ES-I3 (cell line): Measurements from ENCODE around the gene CD300LB.

Experiments used
- H3K36me3 ChIP-seq: 2 replicates; pipeline ENCODE4 v1.6.1; 2013; ENCODE audit warnings: mild to moderate bottlenecking, low read length, control low read depth, moderate library complexity; ENCODE audit not compliant: insufficient read depth
- H3K4me1 ChIP-seq: 2 replicates; pipeline ENCODE4 v1.6.1; 2013; ENCODE audit warnings: mild to moderate bottlenecking, control low read depth, low read length; ENCODE audit not compliant: insufficient read depth
- H3K9ac ChIP-seq: 2 replicates; pipeline ENCODE4 v1.6.1; 2013; ENCODE audit warnings: low read depth, mild to moderate bottlenecking, low read length, moderate library complexity
- H3K9me3 ChIP-seq: 2 replicates; pipeline ENCODE4 v1.6.1; 2013; ENCODE audit warnings: mild to moderate bottlenecking, low read length, moderate library complexity; ENCODE audit not compliant: control insufficient read depth, insufficient read depth

The CD300LB gene

DNA sequence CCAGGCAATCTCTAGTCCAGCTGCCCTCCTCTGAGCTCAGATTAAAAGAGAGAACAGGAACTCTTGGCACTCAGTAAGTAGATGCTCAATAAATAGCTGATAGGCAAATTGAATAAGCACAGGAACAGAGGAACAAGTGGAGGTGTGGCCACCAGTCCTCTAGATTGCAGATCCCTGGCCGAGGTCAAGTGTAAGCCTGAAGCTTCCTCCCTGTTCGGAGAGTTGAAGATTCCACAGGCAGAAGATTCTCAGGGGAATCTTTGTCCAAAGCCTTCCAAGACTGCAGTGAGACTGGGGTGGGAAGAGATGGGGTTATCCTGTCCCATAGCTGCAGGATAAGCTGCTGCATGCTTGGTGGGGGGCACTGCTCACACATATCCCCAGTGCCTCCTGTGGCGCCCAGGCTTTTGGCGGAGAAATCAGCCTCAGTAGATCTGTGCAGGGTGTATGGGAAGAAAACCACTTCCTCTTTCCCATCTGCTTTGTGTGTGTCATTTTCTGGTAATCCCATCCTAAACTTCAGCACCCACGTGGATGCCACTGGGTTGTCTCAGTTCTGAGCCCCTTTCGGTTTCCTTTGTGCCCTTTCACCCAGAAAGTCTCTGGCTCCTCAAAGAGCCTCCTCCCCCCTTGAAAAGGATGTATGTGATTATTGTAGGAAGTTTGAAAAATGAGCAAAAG is 52.7 kb downstream of the CD300LB start:
- Histone ChIP-seq H3K36me3 (no peaks in the 10 kb centered on the region), H3K9ac (no peak overlapping the region), H3K4me1 (no peaks in the 10 kb centered on the region), H3K9me3 (peaks cover 10% of the 10 kb centered on the region)

DNA sequence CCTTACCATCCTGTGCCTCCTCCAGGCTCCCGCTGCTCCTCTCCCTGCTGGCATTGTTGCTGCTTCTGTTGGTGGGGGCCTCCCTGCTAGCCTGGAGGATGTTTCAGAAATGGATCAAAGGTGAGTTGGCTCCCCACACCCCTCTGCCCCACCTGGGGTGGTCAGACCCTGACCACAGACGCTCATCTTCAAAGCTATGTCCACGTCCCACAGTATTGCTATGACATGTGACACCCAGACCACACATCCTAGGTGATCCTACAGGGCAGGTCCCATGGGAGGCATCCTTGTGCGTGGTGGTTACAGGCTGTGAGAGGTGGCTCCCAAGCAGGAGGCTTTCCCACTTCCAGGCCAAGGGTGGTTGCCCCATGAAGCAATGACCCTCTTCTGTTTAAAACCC is 53.9 kb downstream of the CD300LB start:
- H3K9me3 ChIP-seq = peaks cover 10% of the 10 kb centered on the region
- no peaks in the 10 kb centered on the region for H3K4me1 ChIP-seq
- no peaks in the 10 kb centered on the region for H3K36me3 ChIP-seq
- no peak overlapping the region for H3K9ac ChIP-seq

DNA sequence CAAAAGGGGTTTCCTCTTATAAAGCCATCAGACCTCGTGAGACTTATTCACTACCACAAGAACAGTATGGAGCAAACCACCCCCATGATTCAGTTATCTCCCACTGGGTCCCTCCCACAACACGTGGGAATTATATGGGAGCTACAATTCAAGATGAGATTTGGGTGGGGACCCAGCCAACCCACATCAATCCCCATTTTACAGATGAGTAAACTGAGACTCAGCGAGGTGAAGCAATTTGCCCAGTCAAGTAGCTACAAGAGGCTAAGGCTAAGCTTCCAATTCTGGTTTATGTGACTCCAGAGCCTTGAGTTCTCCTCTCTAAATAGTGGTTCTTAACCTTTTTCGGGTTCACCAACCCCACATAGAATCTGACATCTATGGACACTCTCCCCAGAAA is 56.1 kb downstream of the CD300LB start:
- H3K36me3 ChIP-seq = no peaks in the 10 kb centered on the region
- H3K9me3 ChIP-seq = peaks cover 10% of the 10 kb centered on the region
- H3K9ac ChIP-seq = no peak overlapping the region
- no peaks in the 10 kb centered on the region for H3K4me1 ChIP-seq

DNA sequence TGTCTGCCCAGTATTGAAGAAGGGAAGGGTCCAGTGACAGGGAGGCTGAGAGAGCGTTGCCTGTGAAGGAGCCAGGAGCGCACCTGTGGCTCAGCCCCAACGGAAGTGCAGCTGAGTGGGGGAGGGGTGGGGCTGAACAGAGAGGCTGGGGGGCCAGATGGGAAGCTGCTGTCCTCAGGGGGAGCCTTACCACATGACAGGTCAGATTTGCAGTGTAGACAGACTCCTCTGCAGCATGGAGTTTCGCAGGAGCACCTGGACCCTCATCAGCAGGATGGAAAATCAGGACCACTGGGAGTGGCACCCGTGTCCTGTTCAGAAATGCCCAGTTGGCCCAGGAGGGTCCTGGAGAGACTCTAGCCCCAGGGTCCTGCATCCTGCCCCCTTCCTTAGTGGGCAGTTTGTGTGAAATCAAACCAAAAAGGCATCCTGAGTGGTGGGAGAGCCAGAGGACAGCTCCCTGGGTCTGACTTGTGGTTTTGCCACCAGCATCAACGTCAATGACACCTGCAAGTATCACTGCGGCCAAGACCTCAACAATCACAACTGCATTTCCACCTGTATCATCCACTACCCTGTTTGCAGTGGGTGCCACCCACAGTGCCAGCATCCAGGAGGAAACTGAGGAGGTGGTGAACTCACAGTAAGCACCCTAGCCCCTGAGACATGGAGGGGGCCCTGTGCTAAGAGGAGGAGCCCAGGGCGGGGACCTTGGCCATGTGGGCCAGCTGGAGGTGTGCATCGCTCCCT is 57.1 kb downstream of the CD300LB start:
- no peak overlapping the region for H3K9ac ChIP-seq

DNA sequence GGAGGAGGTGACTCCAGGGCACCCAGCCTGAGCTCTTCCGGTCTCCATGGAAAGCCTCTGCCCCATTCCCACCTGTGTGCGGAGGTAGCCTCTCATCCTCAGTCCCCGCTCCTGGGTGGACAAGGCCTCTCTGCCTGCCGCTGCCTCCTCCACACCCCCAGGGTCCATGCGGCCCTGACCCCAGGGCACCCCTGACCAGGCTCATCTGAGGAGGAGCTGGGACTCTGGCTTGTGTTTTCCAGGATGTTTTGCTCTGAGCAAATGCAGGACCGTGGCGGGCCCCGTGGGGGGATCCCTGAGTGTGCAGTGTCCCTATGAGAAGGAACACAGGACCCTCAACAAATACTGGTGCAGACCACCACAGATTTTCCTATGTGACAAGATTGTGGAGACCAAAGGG is 58.0 kb downstream of the CD300LB start:
- Histone ChIP-seq H3K9ac (no peak overlapping the region), H3K36me3 (no peaks in the 10 kb centered on the region), H3K4me1 (no peaks in the 10 kb centered on the region), H3K9me3 (peaks cover 10% of the 10 kb centered on the region)

More for the DNA sequence above, 57.1 kb downstream of the CD300LB start:
- Histone ChIP-seq H3K36me3 (no peaks in the 10 kb centered on the region), H3K9me3 (peaks cover 10% of the 10 kb centered on the region), H3K4me1 (no peaks in the 10 kb centered on the region)

DNA sequence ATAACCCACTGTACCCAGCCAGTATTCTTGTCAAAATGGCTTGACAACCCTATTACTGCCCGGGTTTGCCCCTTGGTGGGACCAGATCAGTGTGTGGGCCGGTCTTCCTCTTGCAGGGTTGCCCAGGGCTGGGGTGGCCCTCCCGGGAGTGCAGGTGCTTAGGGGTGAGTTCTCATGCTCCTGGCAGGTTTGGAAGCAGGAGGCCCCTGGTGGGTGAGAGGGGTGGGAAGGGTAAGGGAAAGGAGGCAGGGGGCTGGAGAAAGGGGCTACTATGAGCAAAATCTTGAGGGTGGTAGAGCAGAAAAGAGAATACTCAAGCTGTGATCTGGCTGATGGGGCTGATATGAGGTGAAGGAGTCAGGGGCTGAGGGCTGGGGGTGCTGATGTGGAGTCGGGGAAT is 58.4 kb downstream of the CD300LB start:
- Histone ChIP-seq H3K9me3 (peaks cover 10% of the 10 kb centered on the region), H3K36me3 (no peaks in the 10 kb centered on the region), H3K4me1 (no peaks in the 10 kb centered on the region), H3K9ac (no peak overlapping the region)

DNA sequence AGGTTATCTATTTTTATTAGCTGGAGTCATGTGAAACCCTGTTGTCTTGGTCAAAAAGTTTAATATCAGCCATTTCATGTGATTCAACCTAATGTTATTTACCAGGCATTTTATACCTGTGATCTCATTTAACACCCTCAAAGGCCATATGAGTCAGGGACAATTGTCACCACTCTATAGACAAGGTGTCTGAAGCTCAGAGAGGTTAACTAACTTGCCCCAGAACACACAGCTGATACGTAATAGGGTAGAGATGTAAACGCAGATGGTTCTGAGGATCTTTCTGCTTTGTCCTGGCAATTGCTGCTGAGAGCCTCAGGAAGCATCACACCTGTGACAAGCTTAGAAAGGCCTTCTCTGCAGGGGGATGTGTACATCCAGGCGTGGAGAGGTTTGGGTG is 59.9 kb downstream of the CD300LB start:
- peaks cover 6% of the 10 kb centered on the region for H3K9me3 ChIP-seq
- no peaks in the 10 kb centered on the region for H3K4me1 ChIP-seq
- no peak overlapping the region for H3K9ac ChIP-seq
- no peaks in the 10 kb centered on the region for H3K36me3 ChIP-seq
